ENCODE data around the gene TELO2. TPM values are rescaled to one million over a fixed set of nuclear protein-coding genes. Genes with fewer than 3 reads are reported as not detected.

TELO2 gene
- total RNA-seq, 2 donors from 2014 or later: 24.8 to 27.9 TPM

- no peak overlapping the region for H3K4me3 ChIP-seq
- DNase-seq (ENCODE audit: low spot score) (no peak), ATAC-seq (ENCODE audit: insufficient number of reproducible peaks, low FRiP score, low read depth) (no peak)
- TF ChIP-seq, protein P1, sequence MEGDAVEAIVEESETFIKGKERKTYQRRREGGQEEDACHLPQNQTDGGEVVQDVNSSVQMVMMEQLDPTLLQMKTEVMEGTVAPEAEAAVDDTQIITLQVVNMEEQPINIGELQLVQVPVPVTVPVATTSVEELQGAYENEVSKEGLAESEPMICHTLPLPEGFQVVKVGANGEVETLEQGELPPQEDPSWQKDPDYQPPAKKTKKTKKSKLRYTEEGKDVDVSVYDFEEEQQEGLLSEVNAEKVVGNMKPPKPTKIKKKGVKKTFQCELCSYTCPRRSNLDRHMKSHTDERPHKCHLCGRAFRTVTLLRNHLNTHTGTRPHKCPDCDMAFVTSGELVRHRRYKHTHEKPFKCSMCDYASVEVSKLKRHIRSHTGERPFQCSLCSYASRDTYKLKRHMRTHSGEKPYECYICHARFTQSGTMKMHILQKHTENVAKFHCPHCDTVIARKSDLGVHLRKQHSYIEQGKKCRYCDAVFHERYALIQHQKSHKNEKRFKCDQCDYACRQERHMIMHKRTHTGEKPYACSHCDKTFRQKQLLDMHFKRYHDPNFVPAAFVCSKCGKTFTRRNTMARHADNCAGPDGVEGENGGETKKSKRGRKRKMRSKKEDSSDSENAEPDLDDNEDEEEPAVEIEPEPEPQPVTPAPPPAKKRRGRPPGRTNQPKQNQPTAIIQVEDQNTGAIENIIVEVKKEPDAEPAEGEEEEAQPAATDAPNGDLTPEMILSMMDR (IDR thresholded peaks at IDR 0.05): no peak
- no peaks in the 10 kb centered on the region for H3K9me3 ChIP-seq
- no peaks in the 10 kb centered on the region for H3K27me3 ChIP-seq (replicated peaks; ENCODE audit: insufficient read depth)
- no peak overlapping the region for H3K27ac ChIP-seq
- H3K36me3 ChIP-seq: peaks cover 44% of the 10 kb centered on the region
- peaks cover 28 to 67% of the 10 kb centered on the region in 2 donors for H3K4me1 ChIP-seq (ENCODE audit: control insufficient read depth in 1 of 2, low read depth in 2 of 2)
These were observed 44.7 kb downstream of the TELO2 start for GRCh38 chr16:1537763-1538289.

GRCh38 chr16:1538804-1539520 is 45.8 kb downstream of the TELO2 start:
- Histone ChIP-seq H3K4me1 (ENCODE audit: control insufficient read depth in 1 of 2, low read depth in 2 of 2) (peaks cover 33 to 71% of the 10 kb centered on the region in 2 donors), H3K4me3 (no peak overlapping the region), H3K27ac (no peak overlapping the region), H3K9me3 (no peaks in the 10 kb centered on the region), H3K36me3 (peaks cover 46% of the 10 kb centered on the region), H3K27me3 (replicated peaks; ENCODE audit: insufficient read depth) (no peaks in the 10 kb centered on the region)
- TF ChIP-seq, protein P1 (IDR thresholded peaks at IDR 0.05): no peak
- ATAC-seq (ENCODE audit: insufficient number of reproducible peaks, low FRiP score, low read depth): no peak
- no peak for DNase-seq (ENCODE audit: low spot score)

GRCh38 chr16:1539720-1540555 is 46.8 kb downstream of the TELO2 start:
- peaks cover 35 to 71% of the 10 kb centered on the region in 2 donors for H3K4me1 ChIP-seq (ENCODE audit: control insufficient read depth in 1 of 2, low read depth in 2 of 2)
- DNase-seq (ENCODE audit: low spot score) (no peak), ATAC-seq (ENCODE audit: insufficient number of reproducible peaks, low FRiP score, low read depth) (no peak)
- no peak overlapping the region for H3K4me3 ChIP-seq
- H3K9me3 ChIP-seq: no peaks in the 10 kb centered on the region
- peaks cover 46% of the 10 kb centered on the region for H3K36me3 ChIP-seq
- H3K27ac ChIP-seq: no peak overlapping the region
- TF ChIP-seq, protein P1 (IDR thresholded peaks at IDR 0.05): no peak
- H3K27me3 ChIP-seq (replicated peaks; ENCODE audit: insufficient read depth): no peaks in the 10 kb centered on the region

GRCh38 chr16:1540556-1540855 is 47.3 kb downstream of the TELO2 start:
- no peaks in the 10 kb centered on the region for H3K27me3 ChIP-seq (replicated peaks; ENCODE audit: insufficient read depth)
- H3K4me3 ChIP-seq: no peak overlapping the region
- TF ChIP-seq, protein P1 (IDR thresholded peaks at IDR 0.05): no peak
- ATAC-seq (ENCODE audit: insufficient number of reproducible peaks, low FRiP score, low read depth) (no peak), DNase-seq (ENCODE audit: low spot score) (no peak)
- no peaks in the 10 kb centered on the region for H3K9me3 ChIP-seq
- H3K27ac ChIP-seq: no peak overlapping the region
- H3K36me3 ChIP-seq: peaks cover 45% of the 10 kb centered on the region
- H3K4me1 ChIP-seq (ENCODE audit: control insufficient read depth in 1 of 2, low read depth in 2 of 2): peaks cover 36 to 69% of the 10 kb centered on the region in 2 donors

All from thoracic aorta (tissue), 2 donors.